ENCODE results near the gene SMOC1. TPM values are rescaled to one million over a fixed set of nuclear protein-coding genes. Genes with fewer than 3 reads are reported as not detected.

The SMOC1 gene
- total RNA-seq, 1 experiment from 2014 or later: 0.68 TPM

DNA sequence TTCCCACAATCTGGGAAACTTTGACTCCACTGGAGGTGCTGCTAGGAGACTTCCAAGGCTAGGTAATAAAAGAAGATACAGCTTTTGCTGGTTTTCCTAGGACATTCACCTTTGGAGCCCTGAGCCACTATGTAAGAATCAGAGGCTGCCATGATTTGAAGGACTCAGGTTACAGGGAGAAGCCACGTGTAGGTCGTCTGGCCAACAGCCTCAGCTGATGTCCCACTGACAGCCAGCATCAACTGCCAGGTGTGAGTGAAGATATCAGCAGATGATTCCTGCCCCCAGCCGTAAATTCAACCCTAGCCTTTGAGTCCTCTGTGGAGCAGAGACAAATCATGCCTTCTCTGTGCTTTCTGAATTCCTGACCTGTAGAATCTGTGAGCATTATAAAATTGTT lies 27.0 kb downstream of the SMOC1 start:
- no peak overlapping the region for H2BK20ac ChIP-seq (ENCODE audit: low read depth, low read length, poor library complexity, severe bottlenecking)
- no peak for DNase-seq
- H3K14ac ChIP-seq (ENCODE audit: insufficient read depth, low read length): no peak overlapping the region
- Mint-ChIP-seq H3K4me1 (no peaks in the 10 kb centered on the region), H3K27ac (no peak overlapping the region), H3K27me3 (ENCODE audit: low read depth) (peaks cover 5% of the 10 kb centered on the region), H3K36me3 (ENCODE audit: insufficient read depth in 1 of 3, low read depth in 3 of 3) (peaks cover 0 to 6% (median 4%) of the 10 kb centered on the region in 3 experiments; a peak in 3 of 7 replicates), H3K4me3 (no peak overlapping the region), H3K9me3 (peaks cover 3% of the 10 kb centered on the region in 2 experiments; a peak in 2 of 5 replicates)
- TF ChIP-seq, protein P1, sequence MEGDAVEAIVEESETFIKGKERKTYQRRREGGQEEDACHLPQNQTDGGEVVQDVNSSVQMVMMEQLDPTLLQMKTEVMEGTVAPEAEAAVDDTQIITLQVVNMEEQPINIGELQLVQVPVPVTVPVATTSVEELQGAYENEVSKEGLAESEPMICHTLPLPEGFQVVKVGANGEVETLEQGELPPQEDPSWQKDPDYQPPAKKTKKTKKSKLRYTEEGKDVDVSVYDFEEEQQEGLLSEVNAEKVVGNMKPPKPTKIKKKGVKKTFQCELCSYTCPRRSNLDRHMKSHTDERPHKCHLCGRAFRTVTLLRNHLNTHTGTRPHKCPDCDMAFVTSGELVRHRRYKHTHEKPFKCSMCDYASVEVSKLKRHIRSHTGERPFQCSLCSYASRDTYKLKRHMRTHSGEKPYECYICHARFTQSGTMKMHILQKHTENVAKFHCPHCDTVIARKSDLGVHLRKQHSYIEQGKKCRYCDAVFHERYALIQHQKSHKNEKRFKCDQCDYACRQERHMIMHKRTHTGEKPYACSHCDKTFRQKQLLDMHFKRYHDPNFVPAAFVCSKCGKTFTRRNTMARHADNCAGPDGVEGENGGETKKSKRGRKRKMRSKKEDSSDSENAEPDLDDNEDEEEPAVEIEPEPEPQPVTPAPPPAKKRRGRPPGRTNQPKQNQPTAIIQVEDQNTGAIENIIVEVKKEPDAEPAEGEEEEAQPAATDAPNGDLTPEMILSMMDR (conservative IDR thresholded peaks at IDR 0.05): no peak
- no peak overlapping the region for H2BK12ac ChIP-seq (ENCODE audit: insufficient read length, low read depth, low read length)
- H4K8ac ChIP-seq (replicated peaks; ENCODE audit: insufficient read length, low read depth, low read length): no peak overlapping the region
- no peaks in the 10 kb centered on the region for H4K20me1 ChIP-seq (ENCODE audit: control insufficient read depth, insufficient read depth, insufficient read length)
- H2BK120ac ChIP-seq (ENCODE audit: low read depth, low read length, poor library complexity, severe bottlenecking): no peak overlapping the region
- no CpG with 5 or more reads among the region's 3 CpGs for WGBS (ENCODE audit: extremely low coverage, insufficient read length, low lambda C conversion rate)
- no peak overlapping the region for H3K4ac ChIP-seq (ENCODE audit: low read depth, low read length)
- H3K9ac ChIP-seq (ENCODE audit: extremely low read depth, insufficient read length, low read length): no peak overlapping the region
- H3K27ac ChIP-seq (ENCODE audit: insufficient read length, low read depth, low read length): no peak overlapping the region
- no peak overlapping the region for H2BK5ac ChIP-seq (ENCODE audit: insufficient read length, low read length)
- no peaks in the 10 kb centered on the region for H3K23me2 ChIP-seq (ENCODE audit: insufficient read length, low read depth, low read length, poor library complexity, severe bottlenecking)
- no peak overlapping the region for H2AK5ac ChIP-seq (ENCODE audit: insufficient read length, low read length)
- H2AFZ ChIP-seq (ENCODE audit: low read length): no peak overlapping the region
- H3K18ac ChIP-seq (ENCODE audit: insufficient read length, low read depth, low read length): no peak overlapping the region
- no peaks in the 10 kb centered on the region for H3K79me1 ChIP-seq (ENCODE audit: insufficient read depth, low read depth, low read length, poor library complexity, severe bottlenecking)
- no peaks in the 10 kb centered on the region for H3K27me3 ChIP-seq (ENCODE audit: insufficient read depth, low read length)
- no peak overlapping the region for H4K5ac ChIP-seq (ENCODE audit: insufficient read length, low read depth, low read length)
- no peak overlapping the region for H3K4me2 ChIP-seq (ENCODE audit: insufficient read depth, insufficient read length, low read length)
- H3K79me2 ChIP-seq (ENCODE audit: insufficient read depth, low read length): no peaks in the 10 kb centered on the region
- no peaks in the 10 kb centered on the region for H3K9me3 ChIP-seq (ENCODE audit: control insufficient read depth, low read depth, low read length)
- no peak overlapping the region for H3K56ac ChIP-seq (ENCODE audit: insufficient read length, low read depth, low read length)
- H3T11ph ChIP-seq (ENCODE audit: low read length): no peak overlapping the region
- no peak overlapping the region for H4K91ac ChIP-seq (ENCODE audit: insufficient read length, low read depth, low read length)
- H3K4me1 ChIP-seq (ENCODE audit: insufficient read depth, low read length): no peaks in the 10 kb centered on the region
- no peak overlapping the region for H3K23ac ChIP-seq (ENCODE audit: insufficient read length, low read depth, low read length)
- no peak overlapping the region for H2BK15ac ChIP-seq (ENCODE audit: low read depth, low read length)

Measured in H9 (cell line).